Ovary (tissue), 3 donors: Measurements from ENCODE around the gene MTHFD1L.

Experiments used
- POLR2A ChIP-seq: fragments of 450-650 bp; IDR thresholded peaks from one replicate; pipeline ENCODE4 v1.6.1; 2017; ENCODE audit warnings: antibody characterized with exemption, mild to moderate bottlenecking, moderate library complexity
- TF ChIP-seq, protein P1 (sequence below), 3 donors: fragments of 450-650 bp in 2 of 3; fragments of 200-600 bp in 1 of 3; IDR thresholded peaks; one replicate each; pipeline versions ENCODE4 v1.5.1 to v1.8.0; 2016 to 2022; ENCODE audit warnings: antibody characterized with exemption in 3 of 3, mild to moderate bottlenecking in 1 of 3
- donor health status: DM: no; HTN: no; CAD: no.

DNA sequence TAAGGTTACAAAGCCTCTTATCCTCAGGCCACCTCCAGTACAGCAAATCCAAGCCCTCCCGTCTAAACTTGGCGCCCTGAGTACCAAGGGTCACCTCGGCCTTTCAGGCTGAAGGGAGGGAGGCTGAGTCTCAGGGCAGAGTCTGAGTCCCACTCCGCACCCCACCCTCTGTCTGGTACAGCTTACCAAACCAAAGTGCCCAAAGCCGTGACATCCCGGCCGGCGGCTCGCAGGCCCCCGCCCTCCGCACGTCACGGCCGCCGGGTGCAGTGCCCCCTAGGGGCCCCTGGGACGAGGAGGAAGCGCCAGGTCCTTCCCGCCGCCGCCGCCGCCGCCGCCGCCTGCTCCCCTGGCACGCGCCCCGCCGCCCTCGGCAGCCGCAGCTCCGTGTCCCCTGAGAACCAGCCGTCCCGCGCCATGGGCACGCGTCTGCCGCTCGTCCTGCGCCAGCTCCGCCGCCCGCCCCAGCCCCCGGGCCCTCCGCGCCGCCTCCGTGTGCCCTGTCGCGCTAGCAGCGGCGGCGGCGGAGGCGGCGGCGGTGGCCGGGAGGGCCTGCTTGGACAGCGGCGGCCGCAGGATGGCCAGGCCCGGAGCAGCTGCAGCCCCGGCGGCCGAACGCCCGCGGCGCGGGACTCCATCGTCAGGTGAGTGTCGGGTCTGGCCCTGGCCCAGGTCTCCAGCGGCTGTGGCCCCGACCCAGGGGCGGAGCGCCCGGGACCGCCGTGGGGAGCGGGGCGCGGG lies at the start of gene MTHFD1L:
- TF ChIP-seq, protein P1, sequence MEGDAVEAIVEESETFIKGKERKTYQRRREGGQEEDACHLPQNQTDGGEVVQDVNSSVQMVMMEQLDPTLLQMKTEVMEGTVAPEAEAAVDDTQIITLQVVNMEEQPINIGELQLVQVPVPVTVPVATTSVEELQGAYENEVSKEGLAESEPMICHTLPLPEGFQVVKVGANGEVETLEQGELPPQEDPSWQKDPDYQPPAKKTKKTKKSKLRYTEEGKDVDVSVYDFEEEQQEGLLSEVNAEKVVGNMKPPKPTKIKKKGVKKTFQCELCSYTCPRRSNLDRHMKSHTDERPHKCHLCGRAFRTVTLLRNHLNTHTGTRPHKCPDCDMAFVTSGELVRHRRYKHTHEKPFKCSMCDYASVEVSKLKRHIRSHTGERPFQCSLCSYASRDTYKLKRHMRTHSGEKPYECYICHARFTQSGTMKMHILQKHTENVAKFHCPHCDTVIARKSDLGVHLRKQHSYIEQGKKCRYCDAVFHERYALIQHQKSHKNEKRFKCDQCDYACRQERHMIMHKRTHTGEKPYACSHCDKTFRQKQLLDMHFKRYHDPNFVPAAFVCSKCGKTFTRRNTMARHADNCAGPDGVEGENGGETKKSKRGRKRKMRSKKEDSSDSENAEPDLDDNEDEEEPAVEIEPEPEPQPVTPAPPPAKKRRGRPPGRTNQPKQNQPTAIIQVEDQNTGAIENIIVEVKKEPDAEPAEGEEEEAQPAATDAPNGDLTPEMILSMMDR (IDR thresholded peaks at IDR 0.05), result peak; percentile 19 to 58 (median 34)
- TF ChIP-seq POLR2A, result peak; percentile 49
